Fibroblast of mammary gland (primary cell): ENCODE data around the gene B4GALNT3.
"Not testable (repeated sequence)": the region's sequence is repeated elsewhere in the genome, so short reads cannot be mapped to it uniquely, and the experiment has no call there.

Experiments used
- DNase-seq: peaks from one replicate; pipeline ENCODE4 v3.0.0-alpha.2; 2010; ENCODE audit warnings: low read depth
- H3K4me3 ChIP-seq: 2 replicates; pipeline ENCODE4 v1.5.1; 2011; ENCODE audit warnings: low read depth, mild to moderate bottlenecking, low read length, moderate library complexity; ENCODE audit not compliant: control insufficient read depth
- CTCF ChIP-seq: conservative IDR thresholded peaks from 2 replicates; pipeline ENCODE4 v1.5.1; 2011; ENCODE audit warnings: low read depth, low read length, inconsistent platforms; ENCODE audit not compliant: control insufficient read depth, insufficient read depth

Gene B4GALNT3

GRCh38 chr12:575129-575502 is 115.4 kb downstream of the B4GALNT3 start:
- no peak for TF ChIP-seq CTCF
- no peak overlapping the region for H3K4me3 ChIP-seq

GRCh38 chr12:575948-576614 is 116.3 kb downstream of the B4GALNT3 start:
- peak; percentile 58 for DNase-seq
- TF ChIP-seq CTCF = peak; percentile 56
- H3K4me3 ChIP-seq = no peak overlapping the region

More at GRCh38 chr12:575129-575502, 115.4 kb downstream of the B4GALNT3 start:
- peak; percentile 51 for DNase-seq

- H3K4me3 ChIP-seq = no peak overlapping the region
- TF ChIP-seq CTCF = no peak
These were observed 116.9 kb downstream of the B4GALNT3 start for GRCh38 chr12:576615-577110.

GRCh38 chr12:577994-578747 is 118.4 kb downstream of the B4GALNT3 start:
- not testable (repeated sequence) for H3K4me3 ChIP-seq, DNase-seq

More at GRCh38 chr12:576615-577110, 116.9 kb downstream of the B4GALNT3 start:
- DNase-seq = no peak

- DNase-seq = no peak
- TF ChIP-seq CTCF = no peak
- H3K4me3 ChIP-seq = no peak overlapping the region
These were observed 119.1 kb downstream of the B4GALNT3 start for GRCh38 chr12:578748-579419.

GRCh38 chr12:579420-580110 is 119.8 kb downstream of the B4GALNT3 start:
- TF ChIP-seq CTCF = no peak
- no peak for DNase-seq
- no peak overlapping the region for H3K4me3 ChIP-seq
